Astrocyte of the cerebellum (primary cell): ENCODE results near the gene PFDN5.

Experiments
- DNase-seq: peaks from one replicate; pipeline ENCODE4 v3.0.0-alpha.2; 2011; ENCODE audit warnings: low read depth
- H3K4me3 ChIP-seq: 2 replicates; pipeline ENCODE4 v1.5.1; 2011; ENCODE audit warnings: mild to moderate bottlenecking, low read depth, low read length, moderate library complexity
- in situ Hi-C: cut with HindIII; loops from 2 replicates; pipeline ENCODE4 v1.10.0; 2017; ENCODE audit warnings: low sequenced_read_pairs
- TF ChIP-seq, protein P1 (sequence below): IDR thresholded peaks from 2 replicates; pipeline ENCODE4 v1.5.1; 2012; ENCODE audit warnings: low read length, low read depth, moderate library complexity, mild to moderate bottlenecking; ENCODE audit errors: missing control alignments

PFDN5 gene

DNA sequence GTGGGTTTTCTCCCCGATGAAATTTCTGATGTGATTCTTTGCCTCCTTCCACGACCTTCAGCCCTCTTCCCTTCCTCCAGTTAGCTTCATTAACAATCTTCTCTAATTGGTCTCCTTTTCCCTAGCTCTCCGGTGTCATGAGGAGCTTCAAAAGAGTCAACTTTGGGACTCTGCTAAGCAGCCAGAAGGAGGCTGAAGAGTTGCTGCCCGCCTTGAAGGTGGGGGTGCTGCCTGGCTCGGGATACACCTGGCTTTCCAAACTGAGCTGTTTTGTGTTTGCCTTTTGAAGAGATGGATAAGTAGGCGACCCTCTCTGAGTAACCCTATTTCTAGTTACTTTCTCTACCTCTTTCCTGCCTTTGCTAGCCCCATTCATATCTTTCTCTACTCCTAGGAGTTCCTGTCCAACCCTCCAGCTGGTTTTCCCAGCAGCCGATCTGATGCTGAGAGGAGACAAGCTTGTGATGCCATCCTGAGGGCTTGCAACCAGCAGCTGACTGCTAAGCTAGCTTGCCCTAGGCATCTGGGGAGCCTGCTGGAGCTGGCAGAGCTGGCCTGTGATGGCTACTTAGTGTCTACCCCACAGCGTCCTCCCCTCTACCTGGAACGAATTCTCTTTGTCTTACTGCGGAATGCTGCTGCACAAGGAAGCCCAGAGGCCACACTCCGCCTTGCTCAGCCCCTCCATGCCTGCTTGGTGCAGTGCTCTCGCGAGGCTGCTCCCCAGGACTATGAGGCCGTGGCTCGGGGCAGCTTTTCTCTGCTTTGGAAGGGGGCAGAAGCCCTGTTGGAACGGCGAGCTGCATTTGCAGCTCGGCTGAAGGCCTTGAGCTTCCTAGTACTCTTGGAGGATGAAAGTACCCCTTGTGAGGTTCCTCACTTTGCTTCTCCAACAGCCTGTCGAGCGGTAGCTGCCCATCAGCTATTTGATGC, 26.4 kb upstream of the PFDN5 start:
- TF ChIP-seq, protein P1, sequence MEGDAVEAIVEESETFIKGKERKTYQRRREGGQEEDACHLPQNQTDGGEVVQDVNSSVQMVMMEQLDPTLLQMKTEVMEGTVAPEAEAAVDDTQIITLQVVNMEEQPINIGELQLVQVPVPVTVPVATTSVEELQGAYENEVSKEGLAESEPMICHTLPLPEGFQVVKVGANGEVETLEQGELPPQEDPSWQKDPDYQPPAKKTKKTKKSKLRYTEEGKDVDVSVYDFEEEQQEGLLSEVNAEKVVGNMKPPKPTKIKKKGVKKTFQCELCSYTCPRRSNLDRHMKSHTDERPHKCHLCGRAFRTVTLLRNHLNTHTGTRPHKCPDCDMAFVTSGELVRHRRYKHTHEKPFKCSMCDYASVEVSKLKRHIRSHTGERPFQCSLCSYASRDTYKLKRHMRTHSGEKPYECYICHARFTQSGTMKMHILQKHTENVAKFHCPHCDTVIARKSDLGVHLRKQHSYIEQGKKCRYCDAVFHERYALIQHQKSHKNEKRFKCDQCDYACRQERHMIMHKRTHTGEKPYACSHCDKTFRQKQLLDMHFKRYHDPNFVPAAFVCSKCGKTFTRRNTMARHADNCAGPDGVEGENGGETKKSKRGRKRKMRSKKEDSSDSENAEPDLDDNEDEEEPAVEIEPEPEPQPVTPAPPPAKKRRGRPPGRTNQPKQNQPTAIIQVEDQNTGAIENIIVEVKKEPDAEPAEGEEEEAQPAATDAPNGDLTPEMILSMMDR = no peak
- no peak for DNase-seq
- in situ Hi-C loops = loop anchor here (10.0 kb wide), 1 partner anchor 134 kb away; no protein-coding TSS in a partner anchor
- H3K4me3 ChIP-seq = peak overlapping the region; percentile 78

- in situ Hi-C loops = no loop called here
- TF ChIP-seq, protein P1 = no peak
These were observed 20.9 kb upstream of the PFDN5 start for GRCh38 chr12:53274445-53274844.

GRCh38 chr12:53276511-53276910, 18.8 kb upstream of the PFDN5 start:
- in situ Hi-C loops = no loop called here
- no peak for DNase-seq
- no peak overlapping the region for H3K4me3 ChIP-seq
- TF ChIP-seq, protein P1 = no peak

More at GRCh38 chr12:53274445-53274844, 20.9 kb upstream of the PFDN5 start:
- no peak for DNase-seq
- no peak overlapping the region for H3K4me3 ChIP-seq

- in situ Hi-C loops = no loop called here
These were observed 17.4 kb upstream of the PFDN5 start for GRCh38 chr12:53277981-53278380.

GRCh38 chr12:53279283-53279869, 16.0 kb upstream of the PFDN5 start:
- DNase-seq = no peak
- TF ChIP-seq, protein P1 = no peak
- no peak overlapping the region for H3K4me3 ChIP-seq
- in situ Hi-C loops = no loop called here

More at GRCh38 chr12:53277981-53278380, 17.4 kb upstream of the PFDN5 start:
- H3K4me3 ChIP-seq = no peak overlapping the region
- no peak for DNase-seq
- TF ChIP-seq, protein P1 = no peak

GRCh38 chr12:53279888-53280498, 15.3 kb upstream of the PFDN5 start:
- DNase-seq = no peak
- in situ Hi-C loops = no loop called here
- TF ChIP-seq, protein P1 = no peak
- no peak overlapping the region for H3K4me3 ChIP-seq
